Right cardiac atrium (tissue), 5 donors: ENCODE data around the gene NEK8. TPM values are rescaled to one million over a fixed set of nuclear protein-coding genes. Genes with fewer than 3 reads are reported as not detected.

ENCODE experiments used
- ATAC-seq, 2 donors: fragments of 200-7000 bp; cut with Tn5 transposase; one replicate each; pipeline versions ENCODE4 v1.8.0 to v1.9.1; 2020; ENCODE audit warnings: moderate library complexity in 2 of 2, mild to moderate bottlenecking in 1 of 2
- DNase-seq, 3 donors: peaks; one replicate each; pipeline ENCODE4 v3.0.0-alpha.2; 2020
- H3K27ac ChIP-seq: one replicate; pipeline ENCODE4 v1.5.1; 2013; ENCODE audit warnings: mild to moderate bottlenecking, low read length, control low read depth, moderate library complexity
- H3K27me3 ChIP-seq: one replicate; pipeline ENCODE4 v1.6.1; 2013; ENCODE audit not compliant: control insufficient read depth, insufficient read depth
- H3K4me1 ChIP-seq: one replicate; pipeline ENCODE4 v1.6.1; 2013; ENCODE audit warnings: low read length; ENCODE audit not compliant: control insufficient read depth, insufficient read depth
- H3K4me3 ChIP-seq: one replicate; pipeline ENCODE4 v1.5.1; 2013; ENCODE audit warnings: low read length, control low read depth
- H3K9me3 ChIP-seq: one replicate; pipeline ENCODE4 v1.6.1; 2013; ENCODE audit warnings: low read length; ENCODE audit not compliant: control insufficient read depth
- WGBS: extraction: QIAGEN DNeasy Blood & Tissue Kit; methylation state at CpG from one replicate; pipeline ENCODE4 v1.1.7; 2013; 5-methylcytosine and 5-hydroxymethylcytosine counted together
- intact Hi-C, 4 donors: fragments of 100-400 bp; cut with DNase I; formaldehyde crosslinking; loops; one replicate each; pipeline versions ENCODE4 v1.11.0 to v1.14.0; 2022 to 2023
- polyA plus RNA-seq: library from polyadenylated mRNA; stranded (reverse); fragments of 200-250 nt; gene quantifications from one replicate; pipeline ENCODE4 v1.2.3, GENCODE V29; 2013
- total RNA-seq, 4 donors: library from RNA; stranded (reverse); fragmentation: NEBNext Ultra II Directional; extraction: Animal tissue kit (Norgen Biotek cat#: 25700); gene quantifications; one replicate each; pipeline ENCODE4 v1.2.1, GENCODE V29; 2021
- donor health status: healthy with polysubstance abuse.
- donor health status: DM: no; HTN: yes; CAD: no.
- donor health status: DM: no; HTN: no; CAD: no.
- donor health status: DM: no; HTN: yes; CAD: no; lungs with severe emphysema.
- donor health status: DM: yes; HTN: yes; CAD: no.

The NEK8 gene
- total and polyA plus RNA-seq, 5 donors, result 0.81 to 1.6 (median 1.2) TPM

DNA sequence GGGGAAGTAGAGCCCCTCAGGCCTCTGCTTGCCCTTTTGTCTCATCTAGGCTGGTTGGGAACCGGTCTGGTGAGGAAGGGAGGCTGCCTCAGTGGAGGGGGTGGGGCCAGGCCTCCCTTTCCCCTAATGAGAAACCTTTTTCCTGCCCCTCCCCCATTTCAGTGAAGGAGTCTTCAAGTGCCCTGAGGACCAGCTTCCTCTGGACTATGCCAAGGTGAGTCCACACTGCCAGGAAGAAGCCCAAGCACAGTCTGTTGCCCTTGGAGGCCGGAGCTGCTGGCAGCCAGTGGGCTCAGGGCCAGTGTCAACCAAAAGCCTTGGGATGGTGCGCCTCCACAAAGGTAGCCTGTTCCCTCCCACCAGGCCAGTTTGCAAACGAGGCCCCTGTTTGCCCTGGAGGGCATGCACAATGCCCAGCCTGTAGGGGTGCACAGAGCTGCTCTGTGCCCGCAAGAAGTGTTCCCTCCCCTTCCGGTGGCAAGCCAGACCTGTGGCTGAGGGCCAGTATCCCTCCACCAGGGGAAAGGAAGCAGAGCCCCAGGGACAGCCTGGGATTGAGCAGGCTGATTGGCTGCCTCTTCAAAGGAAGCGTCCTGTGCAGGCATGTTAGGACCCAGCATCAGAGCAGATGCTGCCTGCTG, 18.6 kb downstream of the NEK8 start:
- DNase-seq (peak in 1 of 3 donors; percentile 54), ATAC-seq (no peak)
- H3K27ac ChIP-seq, result no peak overlapping the region
- no peaks in the 10 kb centered on the region for H3K27me3 ChIP-seq
- 60% methylated on average over 7 of the region's 7 CpGs for WGBS
- intact Hi-C loops, result no loop called here
- no peaks in the 10 kb centered on the region for H3K9me3 ChIP-seq
- H3K4me1 ChIP-seq, result peaks cover 3% of the 10 kb centered on the region
- H3K4me3 ChIP-seq, result no peak overlapping the region

DNA sequence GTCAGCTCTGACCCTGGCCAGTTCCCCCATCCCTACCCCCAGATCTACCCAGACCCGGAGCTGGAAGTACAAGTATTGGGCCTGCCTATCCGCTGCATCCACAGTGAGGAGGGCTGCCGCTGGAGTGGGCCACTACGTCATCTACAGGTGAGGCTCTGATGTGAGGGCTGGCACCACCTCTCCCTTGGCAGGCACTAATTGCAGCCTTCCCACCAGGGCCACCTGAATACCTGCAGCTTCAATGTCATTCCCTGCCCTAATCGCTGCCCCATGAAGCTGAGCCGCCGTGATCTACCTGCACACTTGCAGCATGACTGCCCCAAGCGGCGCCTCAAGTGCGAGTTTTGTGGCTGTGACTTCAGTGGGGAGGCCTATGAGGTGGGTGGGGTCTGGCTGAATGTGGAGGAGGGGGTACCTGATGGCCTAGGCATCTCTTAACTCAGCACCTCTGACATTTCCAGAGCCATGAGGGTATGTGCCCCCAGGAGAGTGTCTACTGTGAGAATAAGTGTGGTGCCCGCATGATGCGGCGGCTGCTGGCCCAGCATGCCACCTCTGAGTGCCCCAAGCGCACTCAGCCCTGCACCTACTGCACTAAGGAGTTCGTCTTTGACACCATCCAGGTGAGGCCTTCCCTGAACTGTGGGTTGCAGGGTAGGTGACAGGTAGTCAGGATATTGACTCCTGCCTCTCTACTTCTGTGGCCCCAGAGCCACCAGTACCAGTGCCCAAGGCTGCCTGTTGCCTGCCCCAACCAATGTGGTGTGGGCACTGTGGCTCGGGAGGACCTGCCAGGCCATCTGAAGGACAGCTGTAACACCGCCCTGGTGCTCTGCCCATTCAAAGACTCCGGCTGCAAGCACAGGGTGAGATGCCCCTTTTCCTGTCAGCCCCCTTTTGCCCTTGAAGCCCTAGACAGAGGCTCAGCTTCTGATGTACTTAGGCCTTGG, 19.5 kb downstream of the NEK8 start:
- no peak overlapping the region for H3K4me3 ChIP-seq
- H3K9me3 ChIP-seq, result no peaks in the 10 kb centered on the region
- H3K27me3 ChIP-seq, result no peaks in the 10 kb centered on the region
- WGBS, result 91% methylated on average over 18 of the region's 18 CpGs
- DNase-seq, result peak in 1 of 3 donors; percentile 57
- H3K27ac ChIP-seq, result no peak overlapping the region
- no peak for ATAC-seq
- intact Hi-C loops, result no loop called here
- H3K4me1 ChIP-seq, result peaks cover 3% of the 10 kb centered on the region

GRCh38 chr17:28748852-28749515, 20.4 kb downstream of the NEK8 start:
- Histone ChIP-seq H3K4me1 (peaks cover 3% of the 10 kb centered on the region), H3K27ac (no peak overlapping the region), H3K9me3 (no peaks in the 10 kb centered on the region), H3K27me3 (no peaks in the 10 kb centered on the region), H3K4me3 (no peak overlapping the region)
- ATAC-seq (no peak), DNase-seq (peak in 1 of 3 donors; percentile 54)
- WGBS, result 63% methylated on average over 18 of the region's 18 CpGs
- intact Hi-C loops, result no loop called here

DNA sequence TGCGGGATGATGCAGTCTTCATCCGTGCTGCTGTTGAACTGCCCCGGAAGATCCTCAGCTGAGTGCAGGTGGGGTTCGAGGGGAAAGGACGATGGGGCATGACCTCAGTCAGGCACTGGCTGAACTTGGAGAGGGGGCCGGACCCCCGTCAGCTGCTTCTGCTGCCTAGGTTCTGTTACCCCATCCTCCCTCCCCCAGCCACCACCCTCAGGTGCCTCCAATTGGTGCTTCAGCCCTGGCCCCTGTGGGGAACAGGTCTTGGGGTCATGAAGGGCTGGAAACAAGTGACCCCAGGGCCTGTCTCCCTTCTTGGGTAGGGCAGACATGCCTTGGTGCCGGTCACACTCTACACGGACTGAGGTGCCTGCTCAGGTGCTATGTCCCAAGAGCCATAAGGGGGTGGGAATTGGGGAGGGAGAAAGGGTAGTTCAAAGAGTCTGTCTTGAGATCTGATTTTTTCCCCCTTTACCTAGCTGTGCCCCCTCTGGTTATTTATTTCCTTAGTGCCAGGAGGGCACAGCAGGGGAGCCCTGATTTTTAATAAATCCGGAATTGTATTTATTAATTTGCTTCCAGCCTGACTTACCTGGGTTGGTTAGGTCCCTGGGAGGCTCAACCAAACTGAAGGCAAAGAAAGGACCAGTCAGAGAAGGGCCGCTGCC, 21.1 kb downstream of the NEK8 start:
- 57% methylated on average over 11 of the region's 11 CpGs for WGBS
- no peaks in the 10 kb centered on the region for H3K27me3 ChIP-seq
- intact Hi-C loops, result loop anchor here in 2 of 4 donors (2.0 to 10.0 kb wide), 2 partner anchors 23 to 165 kb away; partner anchors contain the start of gene TLCD1 (in 1 of the 2)
- no peak overlapping the region for H3K4me3 ChIP-seq
- DNase-seq, result peak in 1 of 3 donors; percentile 55
- no peaks in the 10 kb centered on the region for H3K9me3 ChIP-seq
- no peak for ATAC-seq
- H3K27ac ChIP-seq, result no peak overlapping the region
- H3K4me1 ChIP-seq, result peaks cover 3% of the 10 kb centered on the region

- Histone ChIP-seq H3K4me1 (peaks cover 1% of the 10 kb centered on the region), H3K27me3 (no peaks in the 10 kb centered on the region), H3K4me3 (no peak overlapping the region), H3K9me3 (no peaks in the 10 kb centered on the region), H3K27ac (no peak overlapping the region)
- intact Hi-C loops, result loop anchor here in 2 of 4 donors (2.0 to 10.0 kb wide), 2 partner anchors 24 to 164 kb away; partner anchors contain the start of gene TLCD1 (in 1 of the 2)
- 34% methylated on average over 20 of the region's 20 CpGs for WGBS
- DNase-seq (peak; percentile 90 to 98 (median 96)), ATAC-seq (peak; percentile 67 to 78)
Measured at GRCh38 chr17:28750178-28751047, 21.8 kb downstream of the NEK8 start.

DNA sequence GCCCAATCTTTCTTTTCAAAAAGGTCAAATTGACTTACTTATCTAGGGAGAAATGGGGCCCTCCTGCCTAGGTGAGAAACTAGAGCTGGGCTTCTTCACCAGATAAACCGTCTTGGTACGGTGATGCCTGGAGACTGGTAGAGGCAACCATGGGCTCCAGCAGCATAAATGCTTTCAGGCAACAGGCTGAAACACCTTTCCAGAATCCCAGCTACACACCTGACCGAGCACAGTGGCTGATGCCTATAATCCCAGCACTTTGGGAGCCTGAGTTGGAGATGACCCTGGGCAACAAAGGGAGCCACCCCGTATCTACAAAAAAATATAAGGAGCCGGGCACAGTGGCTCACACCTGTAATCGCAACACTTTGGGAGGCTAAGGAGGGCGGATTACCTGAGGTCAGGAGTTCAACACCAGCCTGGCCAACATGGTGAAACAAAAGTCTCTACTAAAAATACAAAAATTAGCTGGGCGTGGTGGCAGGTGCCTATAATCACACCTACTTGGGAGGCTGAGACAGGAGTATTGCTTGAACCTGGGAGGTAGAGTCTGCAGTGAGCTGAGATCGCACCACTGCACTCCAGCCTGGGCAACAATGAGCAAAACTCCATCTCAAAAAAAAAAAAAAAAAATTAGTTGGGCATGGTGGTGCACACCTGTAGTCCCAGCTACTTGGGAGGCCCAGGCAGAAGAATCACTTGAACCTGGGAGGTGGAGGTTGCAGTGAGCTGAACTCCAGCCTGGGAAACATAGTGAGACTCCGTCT, 23.2 kb downstream of the NEK8 start:
- Histone ChIP-seq H3K27ac (no peak overlapping the region), H3K4me1 (peaks cover under 1% of the 10 kb centered on the region), H3K4me3 (no peak overlapping the region), H3K27me3 (no peaks in the 10 kb centered on the region), H3K9me3 (no peaks in the 10 kb centered on the region)
- no peak for DNase-seq
- intact Hi-C loops, result loop anchor here in 2 of 4 donors (2.0 to 10.0 kb wide), 2 partner anchors 25 to 163 kb away; partner anchors contain the start of gene TLCD1 (in 1 of the 2)
- WGBS, result 96% methylated on average over 10 of the region's 10 CpGs
- no peak for ATAC-seq

DNA sequence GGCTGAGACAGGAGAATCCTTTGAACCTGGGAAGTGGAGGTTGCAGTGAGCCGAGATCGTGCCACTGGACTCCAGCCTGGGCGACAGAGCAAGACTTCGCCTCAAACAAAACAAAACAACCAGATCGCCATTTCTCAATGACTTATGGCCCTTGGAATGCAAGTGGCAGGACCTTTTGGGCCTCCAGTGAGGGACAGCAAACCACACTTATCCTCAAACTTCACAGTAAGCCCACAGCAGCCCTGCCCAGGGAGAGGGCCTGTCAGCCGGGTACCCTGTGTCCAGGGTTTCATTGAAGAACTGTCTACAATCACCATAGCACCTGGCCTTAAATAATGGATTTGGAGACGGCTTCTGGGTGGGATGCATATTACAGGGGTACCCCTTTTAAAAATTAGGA, 26.9 kb downstream of the NEK8 start:
- WGBS, result 86% methylated on average over 7 of the region's 7 CpGs
- Histone ChIP-seq H3K27ac (no peak overlapping the region), H3K4me3 (no peak overlapping the region), H3K4me1 (peaks cover under 1% of the 10 kb centered on the region), H3K9me3 (no peaks in the 10 kb centered on the region), H3K27me3 (no peaks in the 10 kb centered on the region)
- DNase-seq (peak in 1 of 3 donors; percentile 17), ATAC-seq (no peak)
- intact Hi-C loops, result loop anchor here in 1 of 4 donors (10.0 kb wide), 1 partner anchor 159 kb away; no protein-coding TSS in a partner anchor

DNA sequence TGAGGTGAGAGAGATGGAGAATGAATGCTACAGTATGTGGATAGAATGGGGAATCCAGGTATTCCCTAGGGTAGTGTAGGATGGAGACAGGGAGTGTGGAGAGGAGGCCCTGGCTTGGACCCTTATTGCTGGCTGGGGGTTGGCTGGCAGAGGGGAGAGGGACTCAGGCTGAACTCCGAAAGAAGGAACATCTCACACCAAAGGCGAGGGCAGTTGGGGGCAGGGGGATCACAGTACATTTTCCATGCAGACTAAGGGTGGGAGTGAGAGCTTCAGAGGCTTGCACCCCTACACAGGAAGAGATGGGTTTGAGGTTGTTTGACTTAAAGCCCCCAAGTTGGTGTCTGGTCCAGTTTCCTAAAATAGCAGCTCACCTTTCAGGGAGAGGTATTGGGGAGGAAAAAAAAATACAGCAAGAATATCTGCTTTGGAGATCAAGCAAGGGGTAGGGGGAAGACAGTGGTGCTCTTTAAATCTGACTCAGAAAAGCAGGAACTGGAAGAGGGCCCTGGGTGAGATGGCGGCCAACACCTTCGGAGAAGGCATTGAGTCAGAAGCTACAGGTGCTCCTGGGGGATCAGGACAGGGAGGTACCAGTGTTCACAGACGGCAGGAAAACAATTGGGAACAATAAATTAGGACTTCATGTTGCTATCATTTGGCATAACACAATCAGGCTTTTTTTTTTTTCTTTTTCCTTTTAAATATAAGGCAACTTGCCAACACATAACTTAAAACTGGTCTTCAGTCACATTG, 27.6 kb downstream of the NEK8 start:
- H3K27ac ChIP-seq, result no peak overlapping the region
- 66% methylated on average over 5 of the region's 5 CpGs for WGBS
- peaks cover 2% of the 10 kb centered on the region for H3K4me1 ChIP-seq
- no peaks in the 10 kb centered on the region for H3K9me3 ChIP-seq
- intact Hi-C loops, result loop anchor here in 1 of 4 donors (10.0 kb wide), 1 partner anchor 159 kb away; no protein-coding TSS in a partner anchor
- peak in 1 of 3 donors; percentile 29 for DNase-seq
- no peak overlapping the region for H3K4me3 ChIP-seq
- no peak for ATAC-seq
- no peaks in the 10 kb centered on the region for H3K27me3 ChIP-seq
